HepG2 (cell line): Measurements from ENCODE around the gene DLX4. TPM values are rescaled to one million over a fixed set of nuclear protein-coding genes. Genes with fewer than 3 reads are reported as not detected.

Experiments used
- ELF3 ChIP-seq: IDR thresholded peaks from 2 replicates; pipeline ENCODE4 v1.6.1; 2016; ENCODE audit warnings: missing genetic modification reagents, missing compliant biosample characterization
- GABPB1 ChIP-seq: IDR thresholded peaks from 2 replicates; pipeline ENCODE4 v1.6.1; 2016; ENCODE audit warnings: mild to moderate bottlenecking, missing genetic modification reagents, moderate library complexity, missing compliant biosample characterization
- RAD21 ChIP-seq: fragments of 450-650 bp; formaldehyde crosslinking; IDR thresholded peaks from 2 replicates; pipeline ENCODE4 v1.5.0; 2020; ENCODE audit warnings: mild to moderate bottlenecking
- RNF2 ChIP-seq: fragments of 450-650 bp; conservative IDR thresholded peaks from 2 replicates; pipeline ENCODE4 v1.6.1; 2016; ENCODE audit warnings: low read depth
- SNRNP70 ChIP-seq: fragments of 200-400 bp; formaldehyde crosslinking; IDR thresholded peaks from 2 replicates; pipeline ENCODE4 v1.6.1; 2017; ENCODE audit warnings: mild to moderate bottlenecking, low read depth, low read length, moderate library complexity
- TOPORS ChIP-seq: sonication (generic); formaldehyde crosslinking; IDR thresholded peaks from 2 replicates; pipeline ENCODE4 v1.8.0; 2023; ENCODE audit warnings: mild to moderate bottlenecking, missing genetic modification reagents
- ZFX ChIP-seq: sonication (generic); formaldehyde crosslinking; IDR thresholded peaks from 2 replicates; pipeline ENCODE4 v1.4.0; 2020; ENCODE audit warnings: mild to moderate bottlenecking, low read depth, missing genetic modification reagents, moderate library complexity
- ZNF547 ChIP-seq: sonication (generic); formaldehyde crosslinking; IDR thresholded peaks from 2 replicates; pipeline ENCODE4 v1.5.1; 2020; ENCODE audit warnings: mild to moderate bottlenecking, missing genetic modification reagents
- ZNF724P ChIP-seq: sonication (generic); formaldehyde crosslinking; IDR thresholded peaks from 2 replicates; pipeline ENCODE4 v1.8.0; 2022; ENCODE audit warnings: missing genetic modification reagents, borderline replicate concordance
- ZNF883 ChIP-seq: sonication (generic); formaldehyde crosslinking; IDR thresholded peaks from 2 replicates; pipeline ENCODE4 v1.5.1; 2020; ENCODE audit warnings: mild to moderate bottlenecking, missing genetic modification reagents; ENCODE audit errors: not compliant biosample characterization
- polyA plus RNA-seq, 8 experiments: library from polyadenylated mRNA; depleted of rRNA in 3 of 8; stranded (reverse) in 7 of 8; unstranded in 1 of 8; fragments of >200 nt; fragmentation: Illumina TruSeq in 4 of 8; extraction: Trizol in 4 of 8; gene quantifications; 2 replicates each; pipeline versions ENCODE4 v1.2.1 to v1.2.3, GENCODE V29; 2011 to 2016; ENCODE audit warnings: low read depth in 4 of 8, missing spikeins in 1 of 8, mixed read lengths in 1 of 8; ENCODE audit not compliant: insufficient read depth in 1 of 8
- total RNA-seq, 5 experiments: library from RNA; depleted of rRNA; stranded (reverse); fragments of >200 nt; fragmentation: Illumina TruSeq; extraction: Trizol; gene quantifications; 2 replicates each; pipeline ENCODE4 v1.2.3, GENCODE V29; 2016; ENCODE audit warnings: low read depth in 1 of 5
- TF ChIP-seq, protein P1 (sequence below): sonication (generic); formaldehyde crosslinking; IDR thresholded peaks from 2 replicates; pipeline ENCODE4 v1.4.0; 2020; ENCODE audit warnings: missing genetic modification reagents, borderline replicate concordance
- TF ChIP-seq, protein P2 (sequence below): sonication (generic); formaldehyde crosslinking; IDR thresholded peaks from 2 replicates; pipeline ENCODE4 v1.5.1; 2020; ENCODE audit warnings: missing genetic modification reagents, mild to moderate bottlenecking, borderline replicate concordance
- TF ChIP-seq, protein P3 (sequence below): sonication (generic); formaldehyde crosslinking; IDR thresholded peaks from 2 replicates; pipeline ENCODE4 v1.5.0; 2020; ENCODE audit warnings: mild to moderate bottlenecking, missing genetic modification reagents, borderline replicate concordance
- TF ChIP-seq, protein P4 (sequence below): sonication (generic); formaldehyde crosslinking; IDR thresholded peaks from 2 replicates; pipeline ENCODE4 v1.5.0; 2020; ENCODE audit warnings: mild to moderate bottlenecking, missing genetic modification reagents, moderate library complexity
- TF ChIP-seq, protein P5 (sequence below): sonication (generic); IDR thresholded peaks from 2 replicates; pipeline ENCODE4 v1.6.1; 2016; ENCODE audit warnings: low read depth, borderline replicate concordance

Gene DLX4
- total and polyA plus RNA-seq, 2 of the 13 experiments (the other 11 are each of a cell fraction or from before 2014, with no cell fraction given), result 0.55 to 2.3 TPM

DNA sequence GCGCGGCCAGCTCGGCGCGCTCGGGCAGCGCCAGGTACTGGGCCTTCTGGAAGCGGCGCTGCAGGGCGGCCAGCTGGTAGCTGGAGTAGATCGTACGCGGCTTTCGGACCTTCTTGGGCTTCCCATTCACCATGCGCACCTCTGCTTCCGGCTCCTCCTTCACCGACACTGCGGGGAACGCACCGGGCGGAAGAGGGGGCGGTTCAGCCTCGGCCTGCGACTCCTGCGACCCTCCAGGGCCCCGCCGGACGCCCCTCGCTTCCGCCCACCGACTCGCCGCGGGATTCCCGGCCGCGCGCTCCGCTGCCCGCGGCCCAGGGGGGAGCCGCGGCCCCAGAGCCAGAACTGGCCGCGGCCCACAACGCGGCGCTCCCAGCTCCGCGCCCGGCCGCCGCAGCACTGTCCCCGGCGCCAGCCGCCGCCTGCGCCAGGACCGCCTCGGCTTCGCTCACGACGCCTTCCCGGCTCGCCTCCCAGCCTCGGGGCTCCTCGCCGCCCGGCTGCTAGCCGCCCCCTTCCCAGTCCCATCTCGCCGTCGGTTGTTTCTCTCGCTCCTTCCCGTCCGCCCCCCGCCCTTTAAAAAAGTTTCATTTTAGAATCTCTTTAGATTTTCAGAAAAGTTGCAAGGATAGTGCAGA, 24.6 kb downstream of the DLX4 start (continued):
- TF ChIP-seq TOPORS (0 out of 2 replicates have a peak, but pooled peaks have one; percentile 13), ZNF724P (CRISPR knock-in tag) (0 out of 2 replicates have a peak, but pooled peaks have one; percentile 42), ZNF883 (CRISPR knock-in tag) (peak; percentile 8), ZFX (CRISPR knock-in tag) (peak; percentile 60; the same call in 1 of the 2 replicates), SNRNP70 (no peak), GABPB1 (peak; percentile 67), ZNF547 (CRISPR knock-in tag) (peak; percentile 36; the same call in 1 of the 2 replicates), RAD21 (CRISPR knock-in tag) (0 out of 2 replicates have a peak, but pooled peaks have one; percentile 25), ELF3 (0 out of 2 replicates have a peak, but pooled peaks have one; percentile 15), RNF2 (peak; percentile 72; the same call in 1 of the 2 replicates)
- TF ChIP-seq, protein P1, sequence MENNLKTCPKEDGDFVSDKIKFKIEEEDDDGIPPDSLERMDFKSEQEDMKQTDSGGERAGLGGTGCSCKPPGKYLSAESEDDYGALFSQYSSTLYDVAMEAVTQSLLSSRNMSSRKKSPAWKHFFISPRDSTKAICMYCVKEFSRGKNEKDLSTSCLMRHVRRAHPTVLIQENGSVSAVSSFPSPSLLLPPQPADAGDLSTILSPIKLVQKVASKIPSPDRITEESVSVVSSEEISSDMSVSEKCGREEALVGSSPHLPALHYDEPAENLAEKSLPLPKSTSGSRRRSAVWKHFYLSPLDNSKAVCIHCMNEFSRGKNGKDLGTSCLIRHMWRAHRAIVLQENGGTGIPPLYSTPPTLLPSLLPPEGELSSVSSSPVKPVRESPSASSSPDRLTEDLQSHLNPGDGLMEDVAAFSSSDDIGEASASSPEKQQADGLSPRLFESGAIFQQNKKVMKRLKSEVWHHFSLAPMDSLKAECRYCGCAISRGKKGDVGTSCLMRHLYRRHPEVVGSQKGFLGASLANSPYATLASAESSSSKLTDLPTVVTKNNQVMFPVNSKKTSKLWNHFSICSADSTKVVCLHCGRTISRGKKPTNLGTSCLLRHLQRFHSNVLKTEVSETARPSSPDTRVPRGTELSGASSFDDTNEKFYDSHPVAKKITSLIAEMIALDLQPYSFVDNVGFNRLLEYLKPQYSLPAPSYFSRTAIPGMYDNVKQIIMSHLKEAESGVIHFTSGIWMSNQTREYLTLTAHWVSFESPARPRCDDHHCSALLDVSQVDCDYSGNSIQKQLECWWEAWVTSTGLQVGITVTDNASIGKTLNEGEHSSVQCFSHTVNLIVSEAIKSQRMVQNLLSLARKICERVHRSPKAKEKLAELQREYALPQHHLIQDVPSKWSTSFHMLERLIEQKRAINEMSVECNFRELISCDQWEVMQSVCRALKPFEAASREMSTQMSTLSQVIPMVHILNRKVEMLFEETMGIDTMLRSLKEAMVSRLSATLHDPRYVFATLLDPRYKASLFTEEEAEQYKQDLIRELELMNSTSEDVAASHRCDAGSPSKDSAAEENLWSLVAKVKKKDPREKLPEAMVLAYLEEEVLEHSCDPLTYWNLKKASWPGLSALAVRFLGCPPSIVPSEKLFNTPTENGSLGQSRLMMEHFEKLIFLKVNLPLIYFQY, result peak; percentile 55; the same call in 1 of the 2 replicates
- TF ChIP-seq, protein P2, sequence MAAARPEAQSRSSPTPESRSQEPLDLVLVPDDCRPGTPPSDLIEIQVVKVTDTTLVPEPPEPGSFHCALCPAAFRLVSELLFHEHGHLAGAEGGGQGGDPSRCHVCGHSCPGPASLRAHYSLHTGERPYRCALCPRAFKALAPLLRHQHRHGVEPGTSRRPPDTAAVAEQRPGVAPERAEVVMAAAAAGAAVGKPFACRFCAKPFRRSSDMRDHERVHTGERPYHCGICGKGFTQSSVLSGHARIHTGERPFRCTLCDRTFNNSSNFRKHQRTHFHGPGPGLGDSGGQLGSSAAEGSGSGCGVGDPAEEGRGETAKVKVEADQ, result peak; percentile 52; the same call in 1 of the 2 replicates
- TF ChIP-seq, protein P3, sequence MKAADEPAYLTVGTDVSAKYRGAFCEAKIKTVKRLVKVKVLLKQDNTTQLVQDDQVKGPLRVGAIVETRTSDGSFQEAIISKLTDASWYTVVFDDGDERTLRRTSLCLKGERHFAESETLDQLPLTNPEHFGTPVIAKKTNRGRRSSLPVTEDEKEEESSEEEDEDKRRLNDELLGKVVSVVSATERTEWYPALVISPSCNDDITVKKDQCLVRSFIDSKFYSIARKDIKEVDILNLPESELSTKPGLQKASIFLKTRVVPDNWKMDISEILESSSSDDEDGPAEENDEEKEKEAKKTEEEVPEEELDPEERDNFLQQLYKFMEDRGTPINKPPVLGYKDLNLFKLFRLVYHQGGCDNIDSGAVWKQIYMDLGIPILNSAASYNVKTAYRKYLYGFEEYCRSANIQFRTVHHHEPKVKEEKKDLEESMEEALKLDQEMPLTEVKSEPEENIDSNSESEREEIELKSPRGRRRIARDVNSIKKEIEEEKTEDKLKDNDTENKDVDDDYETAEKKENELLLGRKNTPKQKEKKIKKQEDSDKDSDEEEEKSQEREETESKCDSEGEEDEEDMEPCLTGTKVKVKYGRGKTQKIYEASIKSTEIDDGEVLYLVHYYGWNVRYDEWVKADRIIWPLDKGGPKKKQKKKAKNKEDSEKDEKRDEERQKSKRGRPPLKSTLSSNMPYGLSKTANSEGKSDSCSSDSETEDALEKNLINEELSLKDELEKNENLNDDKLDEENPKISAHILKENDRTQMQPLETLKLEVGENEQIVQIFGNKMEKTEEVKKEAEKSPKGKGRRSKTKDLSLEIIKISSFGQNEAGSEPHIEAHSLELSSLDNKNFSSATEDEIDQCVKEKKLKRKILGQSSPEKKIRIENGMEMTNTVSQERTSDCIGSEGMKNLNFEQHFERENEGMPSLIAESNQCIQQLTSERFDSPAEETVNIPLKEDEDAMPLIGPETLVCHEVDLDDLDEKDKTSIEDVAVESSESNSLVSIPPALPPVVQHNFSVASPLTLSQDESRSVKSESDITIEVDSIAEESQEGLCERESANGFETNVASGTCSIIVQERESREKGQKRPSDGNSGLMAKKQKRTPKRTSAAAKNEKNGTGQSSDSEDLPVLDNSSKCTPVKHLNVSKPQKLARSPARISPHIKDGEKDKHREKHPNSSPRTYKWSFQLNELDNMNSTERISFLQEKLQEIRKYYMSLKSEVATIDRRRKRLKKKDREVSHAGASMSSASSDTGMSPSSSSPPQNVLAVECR (CRISPR knock-in tag), result 0 out of 2 replicates have a peak, but pooled peaks have one; percentile 29
- TF ChIP-seq, protein P4, sequence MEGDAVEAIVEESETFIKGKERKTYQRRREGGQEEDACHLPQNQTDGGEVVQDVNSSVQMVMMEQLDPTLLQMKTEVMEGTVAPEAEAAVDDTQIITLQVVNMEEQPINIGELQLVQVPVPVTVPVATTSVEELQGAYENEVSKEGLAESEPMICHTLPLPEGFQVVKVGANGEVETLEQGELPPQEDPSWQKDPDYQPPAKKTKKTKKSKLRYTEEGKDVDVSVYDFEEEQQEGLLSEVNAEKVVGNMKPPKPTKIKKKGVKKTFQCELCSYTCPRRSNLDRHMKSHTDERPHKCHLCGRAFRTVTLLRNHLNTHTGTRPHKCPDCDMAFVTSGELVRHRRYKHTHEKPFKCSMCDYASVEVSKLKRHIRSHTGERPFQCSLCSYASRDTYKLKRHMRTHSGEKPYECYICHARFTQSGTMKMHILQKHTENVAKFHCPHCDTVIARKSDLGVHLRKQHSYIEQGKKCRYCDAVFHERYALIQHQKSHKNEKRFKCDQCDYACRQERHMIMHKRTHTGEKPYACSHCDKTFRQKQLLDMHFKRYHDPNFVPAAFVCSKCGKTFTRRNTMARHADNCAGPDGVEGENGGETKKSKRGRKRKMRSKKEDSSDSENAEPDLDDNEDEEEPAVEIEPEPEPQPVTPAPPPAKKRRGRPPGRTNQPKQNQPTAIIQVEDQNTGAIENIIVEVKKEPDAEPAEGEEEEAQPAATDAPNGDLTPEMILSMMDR (CRISPR knock-in tag), result peak; percentile 24
- TF ChIP-seq, protein P5, sequence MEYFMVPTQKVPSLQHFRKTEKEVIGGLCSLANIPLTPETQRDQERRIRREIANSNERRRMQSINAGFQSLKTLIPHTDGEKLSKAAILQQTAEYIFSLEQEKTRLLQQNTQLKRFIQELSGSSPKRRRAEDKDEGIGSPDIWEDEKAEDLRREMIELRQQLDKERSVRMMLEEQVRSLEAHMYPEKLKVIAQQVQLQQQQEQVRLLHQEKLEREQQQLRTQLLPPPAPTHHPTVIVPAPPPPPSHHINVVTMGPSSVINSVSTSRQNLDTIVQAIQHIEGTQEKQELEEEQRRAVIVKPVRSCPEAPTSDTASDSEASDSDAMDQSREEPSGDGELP, result peak; percentile 43; the same call in 1 of the 2 replicates
